Left lung (tissue), 10 donors: Measurements from ENCODE around the gene CDK5R1. TPM values are rescaled to one million over a fixed set of nuclear protein-coding genes. Genes with fewer than 3 reads are reported as not detected.

ENCODE experiments used
- ATAC-seq: fragments of 200-7000 bp; cut with Tn5 transposase; one replicate; pipeline ENCODE4 v1.9.1; 2020; ENCODE audit warnings: moderate library complexity
- DNase-seq, 4 donors: peaks; one replicate each; pipeline ENCODE4 v3.0.0-alpha.2; 2013 to 2020
- H3K27ac ChIP-seq, 2 donors: fragments of 200-600 bp; sonication (generic) in 1 of 2; one replicate each; pipeline versions ENCODE4 v1.5.0 to v1.8.0; 2020 to 2021
- H3K27me3 ChIP-seq, 2 donors: fragments of 200-600 bp; sonication (generic) in 1 of 2; one replicate each; pipeline versions ENCODE4 v1.5.0 to v1.8.0; 2020 to 2021
- H3K36me3 ChIP-seq, 2 donors: fragments of 200-600 bp; sonication (generic) in 1 of 2; one replicate each; pipeline versions ENCODE4 v1.5.0 to v1.8.0; 2020 to 2021
- H3K4me1 ChIP-seq, 2 donors: fragments of 200-600 bp; one replicate each; pipeline ENCODE4 v1.8.0; 2021
- H3K4me3 ChIP-seq, 2 donors: fragments of 200-600 bp; sonication (generic) in 1 of 2; one replicate each; pipeline versions ENCODE4 v1.5.0 to v1.8.0; 2020 to 2021; ENCODE audit warnings: mild to moderate bottlenecking in 1 of 2
- H3K9me3 ChIP-seq, 2 donors: fragments of 200-600 bp; sonication (generic) in 1 of 2; one replicate each; pipeline versions ENCODE4 v1.5.0 to v1.8.0; 2020 to 2021
- intact Hi-C, 2 donors: fragments of 100-400 bp; cut with DNase I; formaldehyde crosslinking; loops; one replicate each; pipeline versions ENCODE4 v1.11.2 to v1.14.2; 2022
- polyA plus RNA-seq, 6 donors: library from polyadenylated mRNA; unstranded; fragments of 120-200 nt; gene quantifications; one replicate each; pipeline ENCODE4 v1.2.1, GENCODE V29; 2013; ENCODE audit not compliant: insufficient read length in 6 of 6
- total RNA-seq, 2 donors: library from RNA; stranded (reverse); fragmentation: NEBNext Ultra II Directional; extraction: Animal tissue kit (Norgen Biotek cat#: 25700); gene quantifications; one replicate each; pipeline ENCODE4 v1.2.1, GENCODE V29; 2021
- TF ChIP-seq, protein P1 (sequence below), 2 donors: fragments of 200-600 bp; sonication (generic) in 1 of 2; IDR thresholded peaks; one replicate each; pipeline versions ENCODE4 v1.5.0 to v1.8.0; 2021; ENCODE audit warnings: antibody characterized with exemption in 2 of 2
- donor health status: DM: no; HTN: yes; CAD: no.
- donor health status: DM: no; HTN: no; CAD: no.

The CDK5R1 gene
- total and polyA plus RNA-seq, 8 donors = 1.3 to 5.0 (median 3.7) TPM

DNA sequence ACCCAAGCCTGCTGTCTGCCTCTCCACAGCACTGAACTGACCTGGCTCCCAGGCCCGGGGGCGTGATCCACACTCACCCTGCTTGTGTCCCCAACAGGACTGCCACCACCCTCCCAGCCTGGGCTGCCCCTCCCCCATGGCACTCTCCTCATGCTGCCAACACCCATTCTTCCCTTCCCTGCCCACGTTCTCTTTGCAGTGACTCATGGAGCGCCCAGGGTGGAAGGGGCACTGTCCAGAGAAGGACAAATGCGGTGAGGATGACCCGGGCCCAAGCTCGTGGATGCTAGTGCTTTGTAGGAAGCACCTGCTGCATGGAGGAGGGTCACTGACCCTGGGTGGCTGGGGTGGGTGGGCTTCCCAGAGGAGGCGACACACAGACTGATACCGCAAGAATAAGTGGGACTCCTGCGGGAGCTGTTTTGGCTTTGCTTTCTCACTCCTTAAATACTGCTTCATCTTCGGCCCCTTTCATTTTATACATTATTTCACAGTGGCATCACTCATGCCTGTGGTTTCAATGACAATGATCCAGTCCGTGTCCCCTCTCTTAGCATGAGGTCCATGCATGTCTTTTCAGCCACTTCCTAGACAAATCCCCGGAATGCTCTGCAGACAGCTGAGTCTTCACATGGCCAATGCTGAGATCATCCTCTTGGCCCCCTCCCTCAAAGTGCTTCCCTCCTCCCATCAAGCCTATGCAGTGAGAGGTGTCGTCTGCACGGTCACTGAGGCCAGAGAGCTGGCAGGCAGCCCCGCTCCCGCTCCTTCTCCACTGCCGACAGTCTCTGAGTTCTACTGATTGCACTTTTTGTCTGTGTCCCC is 17.6 kb downstream of the CDK5R1 start:
- no peak overlapping the region for H3K4me3 ChIP-seq
- no peaks in the 10 kb centered on the region for H3K36me3 ChIP-seq
- H3K9me3 ChIP-seq = no peaks in the 10 kb centered on the region
- intact Hi-C loops = no loop called here
- ATAC-seq = peak; percentile 45
- TF ChIP-seq, protein P1, sequence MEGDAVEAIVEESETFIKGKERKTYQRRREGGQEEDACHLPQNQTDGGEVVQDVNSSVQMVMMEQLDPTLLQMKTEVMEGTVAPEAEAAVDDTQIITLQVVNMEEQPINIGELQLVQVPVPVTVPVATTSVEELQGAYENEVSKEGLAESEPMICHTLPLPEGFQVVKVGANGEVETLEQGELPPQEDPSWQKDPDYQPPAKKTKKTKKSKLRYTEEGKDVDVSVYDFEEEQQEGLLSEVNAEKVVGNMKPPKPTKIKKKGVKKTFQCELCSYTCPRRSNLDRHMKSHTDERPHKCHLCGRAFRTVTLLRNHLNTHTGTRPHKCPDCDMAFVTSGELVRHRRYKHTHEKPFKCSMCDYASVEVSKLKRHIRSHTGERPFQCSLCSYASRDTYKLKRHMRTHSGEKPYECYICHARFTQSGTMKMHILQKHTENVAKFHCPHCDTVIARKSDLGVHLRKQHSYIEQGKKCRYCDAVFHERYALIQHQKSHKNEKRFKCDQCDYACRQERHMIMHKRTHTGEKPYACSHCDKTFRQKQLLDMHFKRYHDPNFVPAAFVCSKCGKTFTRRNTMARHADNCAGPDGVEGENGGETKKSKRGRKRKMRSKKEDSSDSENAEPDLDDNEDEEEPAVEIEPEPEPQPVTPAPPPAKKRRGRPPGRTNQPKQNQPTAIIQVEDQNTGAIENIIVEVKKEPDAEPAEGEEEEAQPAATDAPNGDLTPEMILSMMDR (IDR thresholded peaks at IDR 0.05) = no peak
- no peak for DNase-seq
- no peaks in the 10 kb centered on the region for H3K27me3 ChIP-seq
- H3K27ac ChIP-seq = peak overlapping the region in 1 of 2 donors; percentile 81
- peaks cover 12 to 31% of the 10 kb centered on the region in 2 donors for H3K4me1 ChIP-seq

DNA sequence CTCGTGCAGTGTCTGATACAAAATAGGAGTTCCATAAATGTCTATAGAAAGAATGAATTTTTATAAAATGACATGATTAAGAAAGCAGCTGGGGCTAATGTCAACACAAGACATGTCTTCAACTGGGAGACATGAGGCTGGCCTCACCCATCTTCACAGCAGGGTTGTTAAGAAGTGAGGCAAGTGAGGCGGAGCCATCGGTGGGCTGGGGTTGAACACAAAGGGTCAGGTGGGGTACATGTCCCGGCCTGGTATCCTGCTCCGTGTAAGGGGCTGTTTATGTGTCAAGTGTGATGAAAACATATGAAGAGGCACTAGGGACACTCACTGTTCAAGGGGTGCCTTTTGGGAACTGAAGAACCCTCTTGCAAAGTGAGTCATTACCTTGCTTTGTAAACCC is 22.1 kb downstream of the CDK5R1 start:
- DNase-seq = no peak
- H3K27me3 ChIP-seq = no peaks in the 10 kb centered on the region
- ATAC-seq = no peak
- H3K4me3 ChIP-seq = no peak overlapping the region
- intact Hi-C loops = no loop called here
- H3K27ac ChIP-seq = no peak overlapping the region
- H3K36me3 ChIP-seq = no peaks in the 10 kb centered on the region
- H3K4me1 ChIP-seq = peaks cover 4 to 15% of the 10 kb centered on the region in 2 donors
- no peaks in the 10 kb centered on the region for H3K9me3 ChIP-seq
- TF ChIP-seq, protein P1 (IDR thresholded peaks at IDR 0.05) = no peak

DNA sequence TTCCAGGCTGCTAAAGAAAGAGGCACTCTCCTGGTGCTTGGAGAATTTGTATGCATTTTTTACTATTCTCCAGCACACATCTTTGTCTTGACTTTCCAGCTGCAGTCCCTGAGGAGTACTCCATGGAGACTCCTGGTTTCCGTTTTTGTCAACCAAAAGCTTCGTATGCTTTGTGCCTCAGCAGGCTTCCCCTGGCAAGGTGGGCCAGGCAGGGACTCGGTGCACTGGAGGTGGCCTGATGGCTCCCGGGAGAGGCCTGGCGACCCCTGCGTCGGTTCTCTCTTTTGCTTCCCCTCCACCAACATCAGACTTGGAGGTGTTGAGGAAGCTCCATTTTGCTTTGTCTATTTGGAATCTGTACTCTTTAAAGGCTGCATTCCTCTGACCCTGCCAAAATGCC is 23.7 kb downstream of the CDK5R1 start:
- Histone ChIP-seq H3K27ac (no peak overlapping the region), H3K27me3 (no peaks in the 10 kb centered on the region), H3K36me3 (no peaks in the 10 kb centered on the region), H3K4me3 (no peak overlapping the region), H3K4me1 (no peaks in the 10 kb centered on the region), H3K9me3 (no peaks in the 10 kb centered on the region)
- no peak for DNase-seq
- TF ChIP-seq, protein P1 (IDR thresholded peaks at IDR 0.05) = no peak
- no peak for ATAC-seq
- intact Hi-C loops = no loop called here

DNA sequence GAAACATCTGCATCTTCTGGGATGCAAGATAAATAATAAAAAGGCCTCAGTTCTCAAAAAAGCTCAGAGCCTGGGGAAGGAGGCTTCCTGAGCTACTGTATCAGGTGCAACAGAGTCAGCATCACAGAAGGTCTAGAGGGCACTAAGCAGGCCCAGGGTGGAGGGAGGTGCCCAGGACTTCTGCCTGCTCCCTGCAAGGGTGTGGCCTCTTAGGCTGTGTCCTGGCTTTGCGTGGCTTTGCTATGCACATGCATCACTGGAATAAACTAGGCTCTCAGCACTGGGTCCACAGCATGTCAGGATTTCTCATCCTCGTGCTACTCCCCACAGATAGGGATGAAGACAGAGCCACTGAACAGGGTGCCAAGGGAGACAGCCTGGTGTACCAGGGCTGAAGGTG is 25.5 kb downstream of the CDK5R1 start:
- no peak for ATAC-seq
- H3K9me3 ChIP-seq = no peaks in the 10 kb centered on the region
- no peak overlapping the region for H3K27ac ChIP-seq
- H3K36me3 ChIP-seq = no peaks in the 10 kb centered on the region
- DNase-seq = no peak
- peaks cover 0 to under 1% of the 10 kb centered on the region in 2 donors for H3K27me3 ChIP-seq
- H3K4me3 ChIP-seq = no peak overlapping the region
- TF ChIP-seq, protein P1 (IDR thresholded peaks at IDR 0.05) = no peak
- no peaks in the 10 kb centered on the region for H3K4me1 ChIP-seq
- intact Hi-C loops = no loop called here

DNA sequence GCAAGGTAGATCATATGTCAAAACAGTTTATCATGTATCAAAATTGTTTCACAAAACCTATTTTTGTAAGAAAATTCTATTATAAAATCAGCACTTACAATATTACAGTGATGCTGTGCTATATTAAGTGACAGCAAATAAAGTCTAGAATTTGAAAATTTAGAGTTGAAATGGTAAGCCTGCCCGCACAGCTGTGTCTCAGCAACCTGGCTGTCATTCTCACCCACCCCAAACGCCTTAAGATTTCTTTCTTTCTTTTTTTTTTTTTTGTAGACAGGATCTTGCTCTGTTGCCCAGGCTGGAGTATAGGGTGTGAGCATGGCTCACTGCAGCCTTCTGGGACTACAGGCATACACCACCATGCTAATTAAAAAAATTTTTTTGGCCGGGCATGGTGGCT is 26.8 kb downstream of the CDK5R1 start:
- Histone ChIP-seq H3K27ac (no peak overlapping the region), H3K9me3 (no peaks in the 10 kb centered on the region), H3K4me3 (no peak overlapping the region), H3K4me1 (peaks cover 0 to 2% of the 10 kb centered on the region in 2 donors), H3K27me3 (peaks cover 0 to 13% of the 10 kb centered on the region in 2 donors), H3K36me3 (no peaks in the 10 kb centered on the region)
- DNase-seq = no peak
- intact Hi-C loops = no loop called here
- TF ChIP-seq, protein P1 (IDR thresholded peaks at IDR 0.05) = no peak
- no peak for ATAC-seq
